Measurements from ENCODE around the gene RPS6KB2. TPM values are rescaled to one million over a fixed set of nuclear protein-coding genes. Genes with fewer than 3 reads are reported as not detected.

Gene RPS6KB2
- total RNA-seq, 1 experiment from 2014 or later: 54.1 TPM

DNA sequence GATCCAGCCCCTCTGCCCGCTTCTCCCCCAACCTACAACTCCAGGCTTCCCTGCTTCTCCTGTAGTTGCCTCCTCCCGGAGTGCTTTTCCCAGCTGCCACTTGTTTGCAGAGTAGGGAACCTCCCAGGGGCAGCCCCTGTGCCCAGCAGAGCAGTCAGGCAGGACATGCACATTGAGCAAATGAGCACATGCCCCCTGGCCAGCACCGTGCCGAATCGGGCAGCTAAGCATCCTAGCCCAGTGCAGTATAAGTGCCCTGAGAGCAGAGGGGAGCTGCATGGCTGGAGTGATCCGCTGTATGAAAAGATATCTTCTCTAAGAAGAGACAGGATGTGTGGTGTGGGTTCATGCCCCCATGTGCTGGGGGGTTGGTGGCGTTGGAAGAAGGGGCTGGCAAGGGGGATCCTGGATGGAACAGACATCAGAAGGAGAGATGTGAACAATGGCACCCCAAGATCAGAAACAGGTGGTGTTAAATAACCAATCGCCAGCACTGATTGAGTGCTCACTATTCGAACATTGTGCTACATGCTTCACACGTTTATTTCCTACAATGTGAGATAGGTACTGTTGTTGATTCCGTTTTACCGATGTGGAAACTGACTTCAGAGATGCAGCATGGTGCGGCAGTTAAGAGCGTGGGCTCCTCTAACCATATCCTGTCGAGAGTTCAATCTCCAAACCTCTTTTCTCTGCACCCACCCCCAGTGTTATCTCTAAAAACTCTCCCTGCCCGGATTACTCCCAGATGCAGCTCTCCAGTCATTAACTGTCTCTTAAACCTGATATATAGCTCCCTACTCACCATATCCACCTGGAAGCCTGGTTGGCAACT lies 55.8 kb downstream of the RPS6KB2 start:
- ChIA-PET CTCF (no interaction called here), RAD21 (ENCODE audit: low non-redundant PET in 1 of 2, low total read pairs in 2 of 2, uncharacterized antibody in 2 of 2, unreplicated experiment in 2 of 2) (no interaction called here), POLR2A (no interaction called here)
- TF ChIP-seq, protein P1, sequence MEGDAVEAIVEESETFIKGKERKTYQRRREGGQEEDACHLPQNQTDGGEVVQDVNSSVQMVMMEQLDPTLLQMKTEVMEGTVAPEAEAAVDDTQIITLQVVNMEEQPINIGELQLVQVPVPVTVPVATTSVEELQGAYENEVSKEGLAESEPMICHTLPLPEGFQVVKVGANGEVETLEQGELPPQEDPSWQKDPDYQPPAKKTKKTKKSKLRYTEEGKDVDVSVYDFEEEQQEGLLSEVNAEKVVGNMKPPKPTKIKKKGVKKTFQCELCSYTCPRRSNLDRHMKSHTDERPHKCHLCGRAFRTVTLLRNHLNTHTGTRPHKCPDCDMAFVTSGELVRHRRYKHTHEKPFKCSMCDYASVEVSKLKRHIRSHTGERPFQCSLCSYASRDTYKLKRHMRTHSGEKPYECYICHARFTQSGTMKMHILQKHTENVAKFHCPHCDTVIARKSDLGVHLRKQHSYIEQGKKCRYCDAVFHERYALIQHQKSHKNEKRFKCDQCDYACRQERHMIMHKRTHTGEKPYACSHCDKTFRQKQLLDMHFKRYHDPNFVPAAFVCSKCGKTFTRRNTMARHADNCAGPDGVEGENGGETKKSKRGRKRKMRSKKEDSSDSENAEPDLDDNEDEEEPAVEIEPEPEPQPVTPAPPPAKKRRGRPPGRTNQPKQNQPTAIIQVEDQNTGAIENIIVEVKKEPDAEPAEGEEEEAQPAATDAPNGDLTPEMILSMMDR (IDR thresholded peaks at IDR 0.05 in 2 of 3, conservative IDR thresholded peaks at IDR 0.05 in 1 of 3; ENCODE audit: borderline replicate concordance in 1 of 3, insufficient read depth in 1 of 3, low read depth in 2 of 3, low read length in 2 of 3): no peak
- TF ChIP-seq EZH2phosphoT487 (IDR thresholded peaks at IDR 0.05; ENCODE audit: borderline replicate concordance): no peak
- no peak for TF ChIP-seq JUND (IDR thresholded peaks at IDR 0.05)
- no peak overlapping the region for H2AFZ ChIP-seq (ENCODE audit: low read depth, low read length, poor library complexity, severe bottlenecking)
- ATAC-seq: no peak
- H3K36me3 ChIP-seq (ENCODE audit: control insufficient read depth in 1 of 2, insufficient read depth in 2 of 2, low read length in 2 of 2): no peaks in the 10 kb centered on the region
- H4K20me1 ChIP-seq (ENCODE audit: insufficient read depth): no peaks in the 10 kb centered on the region
- H3K4me3 ChIP-seq (replicated peaks in 1 of 2; ENCODE audit: low read depth in 1 of 2, low read length in 2 of 2): peak overlapping the region; percentile 51 to 61; a peak in 3 of 4 replicates
- H3K4me1 ChIP-seq (ENCODE audit: control insufficient read depth in 1 of 2, insufficient read depth in 2 of 2, low read length in 2 of 2): peaks cover 7 to 28% of the 10 kb centered on the region in 2 experiments; a peak in 3 of 4 replicates
- intact Hi-C loops (cut with micrococcal nuclease): no loop called here
- H3K9me3 ChIP-seq (ENCODE audit: control insufficient read depth in 1 of 2, insufficient read depth in 1 of 2, low read depth in 1 of 2, low read length in 2 of 2): no peaks in the 10 kb centered on the region
- no peaks in the 10 kb centered on the region for H3K9me2 ChIP-seq (ENCODE audit: insufficient read depth)
- peak overlapping the region; percentile 83 for H3K4me2 ChIP-seq (ENCODE audit: low read length)
- BruUV-seq (replicated peaks): no TSS peak
- no peak overlapping the region; the same call in 1 of the 2 replicates for H3K27ac ChIP-seq (ENCODE audit: low read depth, low read length)
- no peaks in the 10 kb centered on the region for H3K27me3 ChIP-seq (ENCODE audit: insufficient read depth, low read length)
- no peak overlapping the region for H3K9ac ChIP-seq (ENCODE audit: low read length)
- DNase-seq (ENCODE audit: low read depth, low spot score): no peak
- peaks cover 7% of the 10 kb centered on the region; the same call in 1 of the 2 replicates for H3K79me2 ChIP-seq (ENCODE audit: insufficient read depth, low read length)

DNA sequence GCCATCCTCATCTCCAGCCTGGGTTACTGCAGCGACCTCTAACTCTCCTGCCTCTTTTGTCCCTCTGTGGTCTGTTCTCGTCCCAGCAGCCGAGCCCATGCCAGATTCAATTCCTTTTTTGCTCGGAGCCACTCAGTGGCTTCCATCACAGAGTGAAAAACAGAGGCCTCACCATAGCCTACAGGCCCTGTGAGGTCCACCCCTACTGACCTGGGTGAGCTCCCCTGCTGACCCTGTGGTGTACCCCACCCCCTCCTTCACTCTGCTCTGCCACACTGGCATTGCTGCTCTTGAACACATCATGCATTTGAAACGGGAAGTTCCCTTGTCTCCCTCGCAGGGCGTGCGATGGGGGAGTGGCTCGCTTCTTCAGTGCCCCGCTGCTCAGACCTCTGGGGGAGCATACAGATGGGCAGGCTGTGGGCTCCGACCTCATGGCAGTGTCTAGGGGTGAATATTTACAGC lies 56.6 kb downstream of the RPS6KB2 start:
- H3K9me2 ChIP-seq (ENCODE audit: insufficient read depth): no peaks in the 10 kb centered on the region
- H3K79me2 ChIP-seq (ENCODE audit: insufficient read depth, low read length): peaks cover 7% of the 10 kb centered on the region; the same call in 1 of the 2 replicates
- intact Hi-C loops (cut with micrococcal nuclease): no loop called here
- H3K9me3 ChIP-seq (ENCODE audit: control insufficient read depth in 1 of 2, insufficient read depth in 1 of 2, low read depth in 1 of 2, low read length in 2 of 2): no peaks in the 10 kb centered on the region
- no peak for DNase-seq (ENCODE audit: low read depth, low spot score)
- no peaks in the 10 kb centered on the region for H3K27me3 ChIP-seq (ENCODE audit: insufficient read depth, low read length)
- H3K4me2 ChIP-seq (ENCODE audit: low read length): no peak overlapping the region
- no peak overlapping the region for H3K27ac ChIP-seq (ENCODE audit: low read depth, low read length)
- BruUV-seq (replicated peaks): no TSS peak
- no peak overlapping the region for H3K9ac ChIP-seq (ENCODE audit: low read length)
- no peaks in the 10 kb centered on the region for H3K36me3 ChIP-seq (ENCODE audit: control insufficient read depth in 1 of 2, insufficient read depth in 2 of 2, low read length in 2 of 2)
- H2AFZ ChIP-seq (ENCODE audit: low read depth, low read length, poor library complexity, severe bottlenecking): no peak overlapping the region
- no peaks in the 10 kb centered on the region for H4K20me1 ChIP-seq (ENCODE audit: insufficient read depth)
- ChIA-PET POLR2A (interaction anchor here (1.3 kb wide), 1 partner anchor 84 kb away, joined by 3 read pairs; the partner anchor contains the start of gene PPP1CA), CTCF (no interaction called here), RAD21 (ENCODE audit: low non-redundant PET in 1 of 2, low total read pairs in 2 of 2, uncharacterized antibody in 2 of 2, unreplicated experiment in 2 of 2) (no interaction called here)
- no peak for ATAC-seq
- peaks cover 7 to 28% of the 10 kb centered on the region in 2 experiments; a peak in 3 of 4 replicates for H3K4me1 ChIP-seq (ENCODE audit: control insufficient read depth in 1 of 2, insufficient read depth in 2 of 2, low read length in 2 of 2)
- no peak overlapping the region for H3K4me3 ChIP-seq (replicated peaks in 1 of 2; ENCODE audit: low read depth in 1 of 2, low read length in 2 of 2)
- no peak for TF ChIP-seq CBX3 (IDR thresholded peaks at IDR 0.05; ENCODE audit: low read depth)
- TF ChIP-seq EZH2 (IDR thresholded peaks at IDR 0.05): no peak
- TF ChIP-seq, protein P2, sequence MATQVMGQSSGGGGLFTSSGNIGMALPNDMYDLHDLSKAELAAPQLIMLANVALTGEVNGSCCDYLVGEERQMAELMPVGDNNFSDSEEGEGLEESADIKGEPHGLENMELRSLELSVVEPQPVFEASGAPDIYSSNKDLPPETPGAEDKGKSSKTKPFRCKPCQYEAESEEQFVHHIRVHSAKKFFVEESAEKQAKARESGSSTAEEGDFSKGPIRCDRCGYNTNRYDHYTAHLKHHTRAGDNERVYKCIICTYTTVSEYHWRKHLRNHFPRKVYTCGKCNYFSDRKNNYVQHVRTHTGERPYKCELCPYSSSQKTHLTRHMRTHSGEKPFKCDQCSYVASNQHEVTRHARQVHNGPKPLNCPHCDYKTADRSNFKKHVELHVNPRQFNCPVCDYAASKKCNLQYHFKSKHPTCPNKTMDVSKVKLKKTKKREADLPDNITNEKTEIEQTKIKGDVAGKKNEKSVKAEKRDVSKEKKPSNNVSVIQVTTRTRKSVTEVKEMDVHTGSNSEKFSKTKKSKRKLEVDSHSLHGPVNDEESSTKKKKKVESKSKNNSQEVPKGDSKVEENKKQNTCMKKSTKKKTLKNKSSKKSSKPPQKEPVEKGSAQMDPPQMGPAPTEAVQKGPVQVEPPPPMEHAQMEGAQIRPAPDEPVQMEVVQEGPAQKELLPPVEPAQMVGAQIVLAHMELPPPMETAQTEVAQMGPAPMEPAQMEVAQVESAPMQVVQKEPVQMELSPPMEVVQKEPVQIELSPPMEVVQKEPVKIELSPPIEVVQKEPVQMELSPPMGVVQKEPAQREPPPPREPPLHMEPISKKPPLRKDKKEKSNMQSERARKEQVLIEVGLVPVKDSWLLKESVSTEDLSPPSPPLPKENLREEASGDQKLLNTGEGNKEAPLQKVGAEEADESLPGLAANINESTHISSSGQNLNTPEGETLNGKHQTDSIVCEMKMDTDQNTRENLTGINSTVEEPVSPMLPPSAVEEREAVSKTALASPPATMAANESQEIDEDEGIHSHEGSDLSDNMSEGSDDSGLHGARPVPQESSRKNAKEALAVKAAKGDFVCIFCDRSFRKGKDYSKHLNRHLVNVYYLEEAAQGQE (IDR thresholded peaks at IDR 0.05; ENCODE audit: low read depth): no peak
- no peak for TF ChIP-seq YY1 (IDR thresholded peaks at IDR 0.05; ENCODE audit: extremely low read depth, insufficient replicate concordance, low read depth, low read length)
- TF ChIP-seq SP1 (IDR thresholded peaks at IDR 0.05; ENCODE audit: low read depth): no peak
- no peak for TF ChIP-seq JUND (IDR thresholded peaks at IDR 0.05)
- TF ChIP-seq CEBPB (IDR thresholded peaks at IDR 0.05; ENCODE audit: low read depth): no peak
- TF ChIP-seq TCF7L2 (IDR thresholded peaks at IDR 0.05; ENCODE audit: borderline replicate concordance, extremely low read depth, insufficient read depth, insufficient read length): no peak
- no peak for TF ChIP-seq ZFX (IDR thresholded peaks at IDR 0.05)
